CD4-positive, CD25-positive, alpha-beta regulatory T cell (primary cell): Measurements from ENCODE around the gene NIBAN1. TPM values are rescaled to one million over a fixed set of nuclear protein-coding genes. Genes with fewer than 3 reads are reported as not detected.

Experiments
- ATAC-seq, 2 donors: fragments of 150-1000 bp; cut with Tn5 transposase; one replicate each; pipeline ENCODE4 v1.10.0; 2021; ENCODE audit warnings: low read depth in 2 of 2, moderate number of reproducible peaks in 2 of 2, moderate library complexity in 1 of 2
- DNase-seq, 3 donors: peaks; one replicate each; pipeline versions ENCODE4 v3.0.0 to v3.0.0-alpha.2; 2012 to 2022; ENCODE audit warnings: mixed read lengths in 1 of 3
- H3K27ac ChIP-seq: one replicate; pipeline ENCODE4 v1.7.0; 2013; ENCODE audit warnings: mild to moderate bottlenecking, low read length; ENCODE audit not compliant: insufficient read depth, poor library complexity, severe bottlenecking
- H3K27me3 ChIP-seq: one replicate; pipeline ENCODE4 v1.7.0; 2013; ENCODE audit warnings: low read length; ENCODE audit not compliant: control insufficient read depth, insufficient read depth
- H3K36me3 ChIP-seq: one replicate; pipeline ENCODE4 v1.7.0; 2013; ENCODE audit warnings: mild to moderate bottlenecking, low read length, moderate library complexity; ENCODE audit not compliant: control insufficient read depth, insufficient read depth
- H3K4me1 ChIP-seq: 2 replicates; pipeline ENCODE4 v1.7.0; 2013; ENCODE audit warnings: mild to moderate bottlenecking, low read length; ENCODE audit not compliant: insufficient read depth, control insufficient read depth, poor library complexity, severe bottlenecking
- H3K4me3 ChIP-seq: one replicate; pipeline ENCODE4 v1.7.0; 2013; ENCODE audit warnings: low read depth, mild to moderate bottlenecking, low read length, moderate library complexity
- H3K9me3 ChIP-seq, 2 experiments: 1 replicate in 1 of 2; 2 replicates in 1 of 2; pipeline ENCODE4 v1.7.0; 2013; ENCODE audit warnings: low read length in 2 of 2, mild to moderate bottlenecking in 1 of 2, moderate library complexity in 1 of 2; ENCODE audit not compliant: control insufficient read depth in 2 of 2
- H3K27ac Mint-ChIP-seq, 3 donors: one replicate each; pipeline ENCODE4 v1.8.0; 2020 to 2022; ENCODE audit warnings: mild to moderate bottlenecking in 3 of 3, mixed read lengths in 3 of 3, moderate library complexity in 2 of 3
- H3K27me3 Mint-ChIP-seq: one replicate; pipeline ENCODE4 v1.8.0; 2022; ENCODE audit warnings: mild to moderate bottlenecking, mixed read lengths
- H3K36me3 Mint-ChIP-seq: one replicate; pipeline ENCODE4 v1.8.0; 2020; ENCODE audit warnings: mixed read lengths
- H3K4me1 Mint-ChIP-seq, 4 donors: one replicate each; pipeline ENCODE4 v1.8.0; 2020 to 2022; ENCODE audit warnings: mixed read lengths in 4 of 4, mild to moderate bottlenecking in 1 of 4
- H3K4me3 Mint-ChIP-seq, 4 donors: one replicate each; pipeline ENCODE4 v1.8.0; 2020 to 2022; ENCODE audit warnings: mild to moderate bottlenecking in 4 of 4, mixed read lengths in 4 of 4, moderate library complexity in 3 of 4
- H3K9me3 Mint-ChIP-seq, 7 donors: one replicate each; pipeline ENCODE4 v1.8.0; 2020 to 2022; ENCODE audit warnings: mixed read lengths in 7 of 7, mild to moderate bottlenecking in 3 of 7, moderate library complexity in 2 of 7
- polyA plus RNA-seq, 4 donors: library from polyadenylated mRNA; unstranded; fragments of 300-500 nt; fragmentation: Illumina TruSeq; gene quantifications; one replicate each; pipeline ENCODE4 v1.2.3, GENCODE V29; 2021
- total RNA-seq: library from RNA; stranded (reverse); gene quantifications from one replicate; pipeline ENCODE4 v1.2.3, GENCODE V29; 2022

Gene NIBAN1
- total and polyA plus RNA-seq, 5 donors from 2014 or later, result 37.3 to 141 (median 57.9) TPM

GRCh38 chr1:184950227-184950626, 24.1 kb downstream of the NIBAN1 start:
- H3K36me3 ChIP-seq, result peaks cover 6% of the 10 kb centered on the region
- H3K27ac ChIP-seq, result no peak overlapping the region
- H3K27me3 Mint-ChIP-seq, result no peaks in the 10 kb centered on the region
- H3K36me3 Mint-ChIP-seq, result peaks cover 13% of the 10 kb centered on the region
- peaks cover 32 to 54% (median 42%) of the 10 kb centered on the region in 4 donors for H3K4me1 Mint-ChIP-seq
- DNase-seq (no peak), ATAC-seq (no peak)
- peak overlapping the region; percentile 9 for H3K4me3 ChIP-seq
- no peak overlapping the region for H3K4me3 Mint-ChIP-seq
- H3K4me1 ChIP-seq, result peaks cover 20% of the 10 kb centered on the region
- peaks cover 0 to 3% (median 0%) of the 10 kb centered on the region in 7 donors for H3K9me3 Mint-ChIP-seq
- peak overlapping the region in 1 of 3 donors; percentile 20 for H3K27ac Mint-ChIP-seq
- H3K9me3 ChIP-seq, result no peaks in the 10 kb centered on the region
- H3K27me3 ChIP-seq, result no peaks in the 10 kb centered on the region

GRCh38 chr1:184947497-184948256, 26.6 kb downstream of the NIBAN1 start:
- Histone ChIP-seq H3K4me3 (no peak overlapping the region), H3K4me1 (peaks cover 5% of the 10 kb centered on the region), H3K9me3 (no peaks in the 10 kb centered on the region), H3K27ac (no peak overlapping the region), H3K27me3 (no peaks in the 10 kb centered on the region), H3K36me3 (peaks cover 12% of the 10 kb centered on the region)
- Mint-ChIP-seq H3K27ac (no peak overlapping the region), H3K4me3 (no peak overlapping the region), H3K9me3 (peaks cover 0 to 5% (median 0%) of the 10 kb centered on the region in 7 donors), H3K4me1 (peaks cover 30 to 48% (median 39%) of the 10 kb centered on the region in 4 donors), H3K36me3 (peaks cover 13% of the 10 kb centered on the region), H3K27me3 (no peaks in the 10 kb centered on the region)
- no peak for DNase-seq
- no peak for ATAC-seq

GRCh38 chr1:184945678-184946412, 28.5 kb downstream of the NIBAN1 start:
- Histone ChIP-seq H3K27me3 (no peaks in the 10 kb centered on the region), H3K9me3 (no peaks in the 10 kb centered on the region), H3K4me3 (no peak overlapping the region), H3K4me1 (peaks cover 5% of the 10 kb centered on the region), H3K36me3 (peaks cover 12% of the 10 kb centered on the region), H3K27ac (no peak overlapping the region)
- no peaks in the 10 kb centered on the region for H3K27me3 Mint-ChIP-seq
- H3K9me3 Mint-ChIP-seq, result peaks cover 0 to 5% (median 0%) of the 10 kb centered on the region in 7 donors
- ATAC-seq, result no peak
- DNase-seq, result no peak
- H3K4me1 Mint-ChIP-seq, result peaks cover 35 to 51% (median 41%) of the 10 kb centered on the region in 4 donors
- H3K4me3 Mint-ChIP-seq, result no peak overlapping the region
- no peak overlapping the region for H3K27ac Mint-ChIP-seq
- peaks cover 10% of the 10 kb centered on the region for H3K36me3 Mint-ChIP-seq

GRCh38 chr1:184945029-184945428, 29.3 kb downstream of the NIBAN1 start:
- Histone ChIP-seq H3K27ac (no peak overlapping the region), H3K36me3 (peaks cover 12% of the 10 kb centered on the region), H3K4me1 (peaks cover 5% of the 10 kb centered on the region), H3K9me3 (no peaks in the 10 kb centered on the region), H3K4me3 (peak overlapping the region; percentile 14), H3K27me3 (no peaks in the 10 kb centered on the region)
- H3K4me1 Mint-ChIP-seq, result peaks cover 31 to 48% (median 42%) of the 10 kb centered on the region in 4 donors
- ATAC-seq (no peak), DNase-seq (no peak)
- H3K27me3 Mint-ChIP-seq, result no peaks in the 10 kb centered on the region
- peaks cover 12% of the 10 kb centered on the region for H3K36me3 Mint-ChIP-seq
- H3K4me3 Mint-ChIP-seq, result no peak overlapping the region
- peaks cover 0 to 5% (median 0%) of the 10 kb centered on the region in 7 donors for H3K9me3 Mint-ChIP-seq
- H3K27ac Mint-ChIP-seq, result no peak overlapping the region

GRCh38 chr1:184943998-184944397, 30.3 kb downstream of the NIBAN1 start:
- Histone ChIP-seq H3K27me3 (no peaks in the 10 kb centered on the region), H3K4me1 (peaks cover 5% of the 10 kb centered on the region), H3K27ac (no peak overlapping the region), H3K4me3 (no peak overlapping the region), H3K36me3 (peaks cover 12% of the 10 kb centered on the region), H3K9me3 (no peaks in the 10 kb centered on the region)
- Mint-ChIP-seq H3K9me3 (peaks cover 0 to 5% (median 0%) of the 10 kb centered on the region in 7 donors), H3K36me3 (peaks cover 12% of the 10 kb centered on the region), H3K27me3 (no peaks in the 10 kb centered on the region), H3K4me1 (peaks cover 33 to 58% (median 50%) of the 10 kb centered on the region in 4 donors), H3K27ac (no peak overlapping the region), H3K4me3 (no peak overlapping the region)
- DNase-seq (no peak), ATAC-seq (no peak)

- no peak overlapping the region for H3K27ac ChIP-seq
- H3K36me3 Mint-ChIP-seq, result peaks cover 8% of the 10 kb centered on the region
- ATAC-seq, result no peak
- H3K27me3 Mint-ChIP-seq, result no peaks in the 10 kb centered on the region
- H3K4me3 ChIP-seq, result peak overlapping the region; percentile 34
- no peaks in the 10 kb centered on the region for H3K9me3 ChIP-seq
- H3K4me1 Mint-ChIP-seq, result peaks cover 45 to 76% (median 53%) of the 10 kb centered on the region in 4 donors
- H3K27me3 ChIP-seq, result no peaks in the 10 kb centered on the region
- no peak overlapping the region for H3K27ac Mint-ChIP-seq
- H3K4me3 Mint-ChIP-seq, result peak overlapping the region in 1 of 4 donors; percentile 24
- H3K4me1 ChIP-seq, result no peaks in the 10 kb centered on the region
- peaks cover 6% of the 10 kb centered on the region for H3K36me3 ChIP-seq
- peak in 1 of 3 donors; percentile 47 for DNase-seq
- peaks cover 0 to 5% (median 0%) of the 10 kb centered on the region in 7 donors for H3K9me3 Mint-ChIP-seq
These were observed 32.6 kb downstream of the NIBAN1 start for GRCh38 chr1:184941735-184942134.

GRCh38 chr1:184941410-184941733, 32.9 kb downstream of the NIBAN1 start:
- Histone ChIP-seq H3K27me3 (no peaks in the 10 kb centered on the region), H3K36me3 (peaks cover 8% of the 10 kb centered on the region), H3K4me1 (no peaks in the 10 kb centered on the region), H3K27ac (no peak overlapping the region), H3K4me3 (peak overlapping the region; percentile 34), H3K9me3 (no peaks in the 10 kb centered on the region)
- DNase-seq (no peak), ATAC-seq (no peak)
- Mint-ChIP-seq H3K4me3 (no peak overlapping the region), H3K4me1 (peaks cover 47 to 77% (median 55%) of the 10 kb centered on the region in 4 donors), H3K9me3 (peaks cover 0 to 5% (median 0%) of the 10 kb centered on the region in 7 donors), H3K36me3 (peaks cover 7% of the 10 kb centered on the region), H3K27ac (no peak overlapping the region), H3K27me3 (no peaks in the 10 kb centered on the region)
